Stimulated activated memory B cell treated with anti-CD40 and anti-IgM and Interleukin-4, amounts not matched to agents 10 μg/mL and 1 μg/mL and 100 μg/mL, for 72 hours (primary cell): ENCODE results near the gene ABCG4.
"Not testable (repeated sequence)": the region's sequence is repeated elsewhere in the genome, so short reads cannot be mapped to it uniquely, and the experiment has no call there.

Source experiments
- ATAC-seq: fragments of 150-1000 bp; cut with Tn5 transposase; 2 replicates; pipeline ENCODE4 v1.10.0; 2021
- H3K27ac Mint-ChIP-seq: one replicate; pipeline ENCODE4 v1.8.0; 2022; ENCODE audit warnings: mild to moderate bottlenecking, mixed read lengths
- H3K27me3 Mint-ChIP-seq: one replicate; pipeline ENCODE4 v1.8.0; 2022; ENCODE audit warnings: mixed read lengths
- H3K36me3 Mint-ChIP-seq: one replicate; pipeline ENCODE4 v1.8.0; 2022; ENCODE audit warnings: mixed read lengths
- H3K4me1 Mint-ChIP-seq: one replicate; pipeline ENCODE4 v1.8.0; 2022; ENCODE audit warnings: mixed read lengths
- H3K4me3 Mint-ChIP-seq: one replicate; pipeline ENCODE4 v1.8.0; 2022; ENCODE audit warnings: mild to moderate bottlenecking, moderate library complexity, mixed read lengths
- H3K9me3 Mint-ChIP-seq: one replicate; pipeline ENCODE4 v1.8.0; 2022; ENCODE audit warnings: mixed read lengths

The ABCG4 gene

GRCh38 chr11:119179983-119180382 lies 31.1 kb downstream of the ABCG4 start:
- Mint-ChIP-seq H3K36me3 (peaks cover 42% of the 10 kb centered on the region), H3K4me3 (no peak overlapping the region), H3K27ac (no peak overlapping the region), H3K9me3 (no peaks in the 10 kb centered on the region), H3K4me1 (peaks cover 14% of the 10 kb centered on the region), H3K27me3 (no peaks in the 10 kb centered on the region)
- ATAC-seq = no peak

DNA sequence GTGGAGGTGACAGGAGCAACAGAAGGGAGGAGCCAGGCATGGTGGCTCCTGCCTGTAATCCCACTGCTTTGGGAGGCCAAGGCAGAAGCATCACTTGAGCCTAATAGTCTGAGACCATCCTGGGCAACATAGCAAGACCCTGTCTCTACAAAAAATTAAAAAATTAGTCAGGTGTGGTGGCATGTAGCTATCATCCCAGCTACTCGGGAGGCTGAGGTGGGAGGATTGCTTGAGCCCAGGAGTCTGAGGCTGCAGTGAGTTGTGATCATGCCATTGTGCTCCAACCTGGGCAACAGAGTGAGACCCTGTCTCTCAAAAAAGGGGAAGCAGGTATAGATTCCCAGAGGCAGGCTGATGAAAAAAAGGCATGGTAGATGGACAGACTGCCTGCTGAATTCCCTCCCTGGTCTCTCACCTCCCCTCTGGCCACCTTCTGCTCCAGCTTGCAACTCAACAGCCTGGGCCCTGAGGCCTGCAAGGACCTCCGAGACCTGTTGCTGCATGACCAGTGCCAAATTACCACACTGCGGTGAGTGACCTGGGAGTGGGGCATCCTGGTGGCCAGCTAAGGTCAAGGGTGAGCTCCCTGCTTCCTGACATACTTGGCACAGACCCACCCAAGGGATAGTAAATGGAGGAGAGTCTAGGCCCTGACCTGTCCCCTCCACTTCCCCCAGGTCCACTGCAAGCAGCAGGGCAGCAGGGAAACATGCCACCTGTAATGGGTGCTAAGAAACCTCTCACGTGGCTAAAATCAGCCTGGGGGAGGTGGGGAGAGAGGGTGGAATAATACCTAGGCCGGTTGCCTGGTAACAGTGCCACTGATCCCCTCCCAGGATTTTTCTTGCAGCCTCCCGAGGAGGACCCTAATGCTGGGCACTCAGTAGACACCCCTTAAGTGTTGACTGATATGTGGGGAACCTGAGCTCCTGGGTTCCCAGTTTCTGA lies 32.2 kb downstream of the ABCG4 start:
- Mint-ChIP-seq H3K27me3 (peaks cover 3% of the 10 kb centered on the region), H3K4me1 (peaks cover 14% of the 10 kb centered on the region), H3K36me3 (peaks cover 42% of the 10 kb centered on the region), H3K4me3 (no peak overlapping the region), H3K9me3 (no peaks in the 10 kb centered on the region), H3K27ac (no peak overlapping the region)
- ATAC-seq = no peak

- Mint-ChIP-seq H3K4me3 (no peak overlapping the region), H3K4me1 (peaks cover 14% of the 10 kb centered on the region), H3K27ac (no peak overlapping the region), H3K9me3 (no peaks in the 10 kb centered on the region), H3K36me3 (peaks cover 42% of the 10 kb centered on the region), H3K27me3 (peaks cover 11% of the 10 kb centered on the region)
- no peak for ATAC-seq
Observed at GRCh38 chr11:119181677-119182412, 33.0 kb downstream of the ABCG4 start.

GRCh38 chr11:119184399-119184798 lies 35.5 kb downstream of the ABCG4 start:
- H3K27ac Mint-ChIP-seq, H3K4me3 Mint-ChIP-seq, H3K9me3 Mint-ChIP-seq, H3K4me1 Mint-ChIP-seq, ATAC-seq: not testable (repeated sequence)
- peaks cover 33% of the 10 kb centered on the region for H3K36me3 Mint-ChIP-seq
- H3K27me3 Mint-ChIP-seq = peaks cover 18% of the 10 kb centered on the region

- peaks cover 18% of the 10 kb centered on the region for H3K27me3 Mint-ChIP-seq
- H3K36me3 Mint-ChIP-seq = peaks cover 23% of the 10 kb centered on the region
- peaks cover 7% of the 10 kb centered on the region for H3K4me1 Mint-ChIP-seq
- H3K27ac Mint-ChIP-seq = no peak overlapping the region
- no peak overlapping the region for H3K4me3 Mint-ChIP-seq
- no peaks in the 10 kb centered on the region for H3K9me3 Mint-ChIP-seq
- ATAC-seq = no peak
Observed at GRCh38 chr11:119185981-119186634, 37.3 kb downstream of the ABCG4 start.

GRCh38 chr11:119187123-119187892 lies 38.5 kb downstream of the ABCG4 start:
- Mint-ChIP-seq H3K27me3 (peaks cover 18% of the 10 kb centered on the region), H3K9me3 (no peaks in the 10 kb centered on the region), H3K36me3 (peaks cover 19% of the 10 kb centered on the region), H3K4me3 (no peak overlapping the region), H3K4me1 (peaks cover 7% of the 10 kb centered on the region), H3K27ac (no peak overlapping the region)
- ATAC-seq = no peak

- Mint-ChIP-seq H3K9me3 (no peaks in the 10 kb centered on the region), H3K4me3 (no peak overlapping the region), H3K27ac (no peak overlapping the region), H3K36me3 (peaks cover 12% of the 10 kb centered on the region), H3K27me3 (peaks cover 18% of the 10 kb centered on the region), H3K4me1 (peaks cover 7% of the 10 kb centered on the region)
- ATAC-seq = no peak
Observed at GRCh38 chr11:119188067-119188466, 39.2 kb downstream of the ABCG4 start.

GRCh38 chr11:119188887-119189286 lies 40.0 kb downstream of the ABCG4 start:
- Mint-ChIP-seq H3K9me3 (no peaks in the 10 kb centered on the region), H3K4me3 (no peak overlapping the region), H3K36me3 (peaks cover 4% of the 10 kb centered on the region), H3K27me3 (peaks cover 18% of the 10 kb centered on the region), H3K4me1 (peaks cover 5% of the 10 kb centered on the region), H3K27ac (no peak overlapping the region)
- ATAC-seq = no peak

GRCh38 chr11:119189393-119189792 lies 40.5 kb downstream of the ABCG4 start:
- no peak for ATAC-seq
- peaks cover under 1% of the 10 kb centered on the region for H3K4me1 Mint-ChIP-seq
- H3K9me3 Mint-ChIP-seq = no peaks in the 10 kb centered on the region
- H3K27me3 Mint-ChIP-seq = peaks cover 18% of the 10 kb centered on the region
- no peaks in the 10 kb centered on the region for H3K36me3 Mint-ChIP-seq
- H3K4me3 Mint-ChIP-seq = no peak overlapping the region
- H3K27ac Mint-ChIP-seq = no peak overlapping the region

- H3K4me3 Mint-ChIP-seq = no peak overlapping the region
- H3K4me1 Mint-ChIP-seq = no peaks in the 10 kb centered on the region
- H3K36me3 Mint-ChIP-seq = no peaks in the 10 kb centered on the region
- no peak overlapping the region for H3K27ac Mint-ChIP-seq
- no peak for ATAC-seq
- no peaks in the 10 kb centered on the region for H3K9me3 Mint-ChIP-seq
- peaks cover 18% of the 10 kb centered on the region for H3K27me3 Mint-ChIP-seq
Observed at GRCh38 chr11:119190531-119190930, 41.7 kb downstream of the ABCG4 start.

DNA sequence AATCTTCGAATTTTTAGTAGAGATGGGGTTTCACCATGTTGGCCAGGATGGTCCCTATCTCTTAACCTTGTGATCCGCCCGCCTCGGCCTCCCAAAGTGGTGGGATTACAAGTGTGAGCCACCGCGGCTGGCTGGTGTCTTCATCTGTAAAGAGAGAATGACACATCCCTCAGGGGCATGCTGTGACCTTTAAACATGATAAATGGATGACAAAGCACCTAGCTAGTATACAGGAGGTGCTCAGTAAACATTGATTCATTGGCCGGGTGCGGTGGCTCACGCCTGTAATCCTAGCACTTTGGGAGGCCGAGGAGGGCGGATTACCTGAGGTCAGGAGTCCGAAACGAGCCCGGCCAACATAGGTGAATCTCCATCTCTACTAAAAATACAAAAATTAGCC lies 42.4 kb downstream of the ABCG4 start:
- ATAC-seq, H3K4me1 Mint-ChIP-seq: not testable (repeated sequence)

DNA sequence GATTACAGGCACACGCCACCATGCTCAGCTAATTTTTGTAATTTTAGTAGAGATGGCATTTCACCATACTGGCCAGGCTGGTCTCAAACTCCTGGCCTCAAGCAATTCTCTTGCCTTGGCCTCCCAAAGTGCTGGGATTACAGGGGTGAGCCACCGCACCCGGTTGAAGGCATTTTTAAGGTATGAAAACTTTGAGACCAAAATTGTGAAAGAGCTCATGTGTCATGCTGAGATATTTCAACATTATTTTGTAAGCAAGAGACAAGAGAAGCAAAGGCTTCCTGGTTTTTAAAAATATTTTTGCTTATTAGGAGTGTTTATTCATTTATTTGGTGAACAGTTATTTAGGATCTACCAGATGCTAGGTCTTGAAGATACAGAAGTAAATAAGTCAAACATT lies 43.3 kb downstream of the ABCG4 start:
- peaks cover 7% of the 10 kb centered on the region for H3K4me1 Mint-ChIP-seq
- peaks cover 4% of the 10 kb centered on the region for H3K27me3 Mint-ChIP-seq
- no peak overlapping the region for H3K4me3 Mint-ChIP-seq
- no peak overlapping the region for H3K27ac Mint-ChIP-seq
- H3K36me3 Mint-ChIP-seq = no peaks in the 10 kb centered on the region
- H3K9me3 Mint-ChIP-seq = no peaks in the 10 kb centered on the region
- ATAC-seq = no peak

More for the DNA sequence above, 42.4 kb downstream of the ABCG4 start:
- H3K27me3 Mint-ChIP-seq = peaks cover 12% of the 10 kb centered on the region
- not testable (repeated sequence) for H3K4me3 Mint-ChIP-seq, H3K9me3 Mint-ChIP-seq, H3K36me3 Mint-ChIP-seq, H3K27ac Mint-ChIP-seq

DNA sequence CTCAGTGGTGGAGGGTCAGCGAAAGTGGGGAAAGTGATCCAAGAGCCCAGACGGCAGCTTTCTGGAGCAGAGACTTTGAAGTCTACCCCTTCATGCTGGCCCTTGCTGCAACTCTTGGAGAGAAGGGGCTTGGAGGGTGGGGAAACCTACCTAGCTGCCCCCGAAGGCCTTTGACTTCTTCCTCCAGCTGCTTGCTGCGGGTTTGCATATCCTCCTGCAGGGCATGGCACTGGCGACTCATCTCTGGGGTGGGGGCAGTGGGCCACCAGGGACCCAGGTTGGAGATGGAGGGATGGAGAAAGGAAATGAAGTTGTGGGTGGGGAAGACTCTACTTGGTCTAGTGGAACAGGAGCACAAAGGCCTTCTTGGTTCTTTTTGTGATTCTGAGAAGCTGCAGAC lies 44.1 kb downstream of the ABCG4 start:
- Mint-ChIP-seq H3K36me3 (no peaks in the 10 kb centered on the region), H3K9me3 (no peaks in the 10 kb centered on the region), H3K27ac (no peak overlapping the region), H3K27me3 (no peaks in the 10 kb centered on the region), H3K4me1 (peaks cover 9% of the 10 kb centered on the region), H3K4me3 (no peak overlapping the region)
- no peak for ATAC-seq

GRCh38 chr11:119193626-119194025 lies 44.8 kb downstream of the ABCG4 start:
- Mint-ChIP-seq H3K36me3 (no peaks in the 10 kb centered on the region), H3K4me3 (no peak overlapping the region), H3K27ac (no peak overlapping the region), H3K9me3 (no peaks in the 10 kb centered on the region), H3K4me1 (peaks cover 9% of the 10 kb centered on the region), H3K27me3 (no peaks in the 10 kb centered on the region)
- ATAC-seq = no peak
